Glutamatergic neuron (in vitro differentiated cells): ENCODE results near the gene ZDHHC3. TPM values are rescaled to one million over a fixed set of nuclear protein-coding genes. Genes with fewer than 3 reads are reported as not detected.

ENCODE experiments used
- DNase-seq: peaks from one replicate; pipeline ENCODE4 v3.0.0; 2022
- H3K27ac Mint-ChIP-seq: one replicate; pipeline ENCODE4 v1.8.0; 2020; ENCODE audit warnings: mild to moderate bottlenecking, mixed read lengths, inconsistent platforms; ENCODE audit not compliant: unreplicated experiment
- H3K27me3 Mint-ChIP-seq: one replicate; pipeline ENCODE4 v1.8.0; 2020; ENCODE audit warnings: mild to moderate bottlenecking, moderate library complexity, mixed read lengths, inconsistent platforms; ENCODE audit not compliant: unreplicated experiment
- H3K36me3 Mint-ChIP-seq: one replicate; pipeline ENCODE4 v1.8.0; 2020; ENCODE audit warnings: mild to moderate bottlenecking, mixed read lengths, inconsistent platforms; ENCODE audit not compliant: unreplicated experiment
- H3K4me1 Mint-ChIP-seq: one replicate; pipeline ENCODE4 v1.8.0; 2020; ENCODE audit warnings: mild to moderate bottlenecking, low read depth, mixed read lengths, inconsistent platforms; ENCODE audit not compliant: unreplicated experiment
- H3K4me3 Mint-ChIP-seq: one replicate; pipeline ENCODE4 v1.8.0; 2020; ENCODE audit warnings: mild to moderate bottlenecking, mixed read lengths, inconsistent platforms; ENCODE audit not compliant: unreplicated experiment
- H3K9me3 Mint-ChIP-seq: one replicate; pipeline ENCODE4 v1.8.0; 2020; ENCODE audit warnings: mild to moderate bottlenecking, moderate library complexity, mixed read lengths, inconsistent platforms; ENCODE audit not compliant: unreplicated experiment
- CTCF ChIP-seq: fragments of 200-600 bp; sonication (generic); IDR thresholded peaks from one replicate; pipeline ENCODE4 v1.5.0; 2021; ENCODE audit not compliant: partially characterized antibody, unreplicated experiment
- total RNA-seq: library from RNA; stranded (reverse); fragmentation: NEBNext Ultra II Directional; extraction: Animal tissue kit (Norgen Biotek cat#: 25700); gene quantifications from one replicate; pipeline ENCODE4 v1.2.1, GENCODE V29; 2021; ENCODE audit not compliant: unreplicated experiment

Gene ZDHHC3
- total RNA-seq, 1 donor from 2014 or later = 52.4 TPM

- Mint-ChIP-seq H3K4me1 (no peaks in the 10 kb centered on the region), H3K9me3 (no peaks in the 10 kb centered on the region), H3K36me3 (no peaks in the 10 kb centered on the region), H3K27ac (no peak overlapping the region), H3K4me3 (no peak overlapping the region), H3K27me3 (no peaks in the 10 kb centered on the region)
- no peak for TF ChIP-seq CTCF
- no peak for DNase-seq
Observed at GRCh38 chr3:44903751-44904150, 72.2 kb downstream of the ZDHHC3 start.

GRCh38 chr3:44903314-44903713, 72.7 kb downstream of the ZDHHC3 start:
- TF ChIP-seq CTCF = no peak
- Mint-ChIP-seq H3K27ac (no peak overlapping the region), H3K4me1 (no peaks in the 10 kb centered on the region), H3K36me3 (no peaks in the 10 kb centered on the region), H3K4me3 (no peak overlapping the region), H3K27me3 (no peaks in the 10 kb centered on the region), H3K9me3 (no peaks in the 10 kb centered on the region)
- DNase-seq = no peak

- Mint-ChIP-seq H3K36me3 (no peaks in the 10 kb centered on the region), H3K4me1 (no peaks in the 10 kb centered on the region), H3K4me3 (no peak overlapping the region), H3K27ac (no peak overlapping the region), H3K9me3 (no peaks in the 10 kb centered on the region), H3K27me3 (no peaks in the 10 kb centered on the region)
- DNase-seq = no peak
- TF ChIP-seq CTCF = no peak
Observed at GRCh38 chr3:44902628-44903027, 73.3 kb downstream of the ZDHHC3 start.

- Mint-ChIP-seq H3K27me3 (no peaks in the 10 kb centered on the region), H3K9me3 (no peaks in the 10 kb centered on the region), H3K4me1 (no peaks in the 10 kb centered on the region), H3K36me3 (no peaks in the 10 kb centered on the region), H3K4me3 (no peak overlapping the region), H3K27ac (no peak overlapping the region)
- TF ChIP-seq CTCF = no peak
- no peak for DNase-seq
Observed at GRCh38 chr3:44899683-44900367, 76.1 kb downstream of the ZDHHC3 start.

GRCh38 chr3:44896440-44896839, 79.5 kb downstream of the ZDHHC3 start:
- H3K27me3 Mint-ChIP-seq = no peaks in the 10 kb centered on the region
- no peak for DNase-seq
- H3K4me1 Mint-ChIP-seq = no peaks in the 10 kb centered on the region
- no peaks in the 10 kb centered on the region for H3K36me3 Mint-ChIP-seq
- H3K4me3 Mint-ChIP-seq = no peak overlapping the region
- H3K9me3 Mint-ChIP-seq = peaks cover under 1% of the 10 kb centered on the region
- no peak overlapping the region for H3K27ac Mint-ChIP-seq
- TF ChIP-seq CTCF = no peak
